Neural cell (in vitro differentiated cells): ENCODE data around the gene ENAM.

Experiments used
- EP300 ChIP-seq: fragments of 450-650 bp; conservative IDR thresholded peaks from 2 replicates; pipeline ENCODE4 v1.6.1; 2014; ENCODE audit warnings: antibody characterized with exemption, mild to moderate bottlenecking, moderate library complexity; ENCODE audit not compliant: poor library complexity, severe bottlenecking
- EZH2 ChIP-seq: fragments of 200-600, 300-800 bp; shearing (Covaris generic), sonication (generic); IDR thresholded peaks from 2 replicates; pipeline ENCODE4 v1.6.1; 2014; ENCODE audit warnings: antibody characterized with exemption, low read length, borderline replicate concordance, mild to moderate bottlenecking; ENCODE audit not compliant: insufficient read depth, poor library complexity, severe bottlenecking
- POLR2AphosphoS5 ChIP-seq: IDR thresholded peaks from 2 replicates; pipeline ENCODE4 v1.6.1; 2012
- RAD21 ChIP-seq: fragments of 450-650 bp; conservative IDR thresholded peaks from 2 replicates; pipeline ENCODE4 v1.6.1; 2014; ENCODE audit warnings: antibody characterized with exemption, mild to moderate bottlenecking, moderate library complexity
- SMC3 ChIP-seq: fragments of 450-650 bp; conservative IDR thresholded peaks from 2 replicates; pipeline ENCODE4 v1.6.1; 2014; ENCODE audit warnings: antibody characterized with exemption, mild to moderate bottlenecking, moderate library complexity; ENCODE audit not compliant: poor library complexity
- TF ChIP-seq, protein P1 (sequence below): fragments of 450-650 bp; IDR thresholded peaks from 2 replicates; pipeline ENCODE4 v1.5.1; 2014; ENCODE audit warnings: antibody characterized with exemption, mild to moderate bottlenecking, moderate library complexity; ENCODE audit not compliant: poor library complexity, severe bottlenecking

DNA sequence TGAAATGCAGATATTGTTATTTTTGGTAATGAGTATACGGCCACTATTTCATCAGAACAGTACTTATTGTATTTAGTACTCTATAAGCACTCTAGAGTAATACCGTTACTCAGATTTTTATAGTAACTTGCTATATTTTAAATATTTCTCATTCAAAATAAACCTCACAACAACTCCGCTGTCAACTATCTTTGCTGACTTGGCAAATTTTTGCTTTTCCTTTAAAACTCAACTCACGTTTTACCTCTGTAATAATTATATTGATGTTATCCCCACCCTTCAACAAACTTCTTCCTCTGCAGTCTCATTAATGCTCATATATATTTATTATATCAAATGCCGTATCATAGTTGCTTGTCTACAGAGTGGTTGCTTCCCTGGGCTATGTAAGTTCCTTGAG lies 28.8 kb downstream of the ENAM start:
- TF ChIP-seq, protein P1, sequence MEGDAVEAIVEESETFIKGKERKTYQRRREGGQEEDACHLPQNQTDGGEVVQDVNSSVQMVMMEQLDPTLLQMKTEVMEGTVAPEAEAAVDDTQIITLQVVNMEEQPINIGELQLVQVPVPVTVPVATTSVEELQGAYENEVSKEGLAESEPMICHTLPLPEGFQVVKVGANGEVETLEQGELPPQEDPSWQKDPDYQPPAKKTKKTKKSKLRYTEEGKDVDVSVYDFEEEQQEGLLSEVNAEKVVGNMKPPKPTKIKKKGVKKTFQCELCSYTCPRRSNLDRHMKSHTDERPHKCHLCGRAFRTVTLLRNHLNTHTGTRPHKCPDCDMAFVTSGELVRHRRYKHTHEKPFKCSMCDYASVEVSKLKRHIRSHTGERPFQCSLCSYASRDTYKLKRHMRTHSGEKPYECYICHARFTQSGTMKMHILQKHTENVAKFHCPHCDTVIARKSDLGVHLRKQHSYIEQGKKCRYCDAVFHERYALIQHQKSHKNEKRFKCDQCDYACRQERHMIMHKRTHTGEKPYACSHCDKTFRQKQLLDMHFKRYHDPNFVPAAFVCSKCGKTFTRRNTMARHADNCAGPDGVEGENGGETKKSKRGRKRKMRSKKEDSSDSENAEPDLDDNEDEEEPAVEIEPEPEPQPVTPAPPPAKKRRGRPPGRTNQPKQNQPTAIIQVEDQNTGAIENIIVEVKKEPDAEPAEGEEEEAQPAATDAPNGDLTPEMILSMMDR: no peak
- no peak for TF ChIP-seq EP300
- no peak for TF ChIP-seq POLR2AphosphoS5
- no peak for TF ChIP-seq EZH2
- no peak for TF ChIP-seq RAD21
- TF ChIP-seq SMC3: no peak
